Retina (tissue), 1 donor: ENCODE measurements around the gene RGS2.

Experiments
- DNase-seq: peaks from one replicate; pipeline ENCODE4 v3.0.0-alpha.2; 2016

Gene RGS2

DNA sequence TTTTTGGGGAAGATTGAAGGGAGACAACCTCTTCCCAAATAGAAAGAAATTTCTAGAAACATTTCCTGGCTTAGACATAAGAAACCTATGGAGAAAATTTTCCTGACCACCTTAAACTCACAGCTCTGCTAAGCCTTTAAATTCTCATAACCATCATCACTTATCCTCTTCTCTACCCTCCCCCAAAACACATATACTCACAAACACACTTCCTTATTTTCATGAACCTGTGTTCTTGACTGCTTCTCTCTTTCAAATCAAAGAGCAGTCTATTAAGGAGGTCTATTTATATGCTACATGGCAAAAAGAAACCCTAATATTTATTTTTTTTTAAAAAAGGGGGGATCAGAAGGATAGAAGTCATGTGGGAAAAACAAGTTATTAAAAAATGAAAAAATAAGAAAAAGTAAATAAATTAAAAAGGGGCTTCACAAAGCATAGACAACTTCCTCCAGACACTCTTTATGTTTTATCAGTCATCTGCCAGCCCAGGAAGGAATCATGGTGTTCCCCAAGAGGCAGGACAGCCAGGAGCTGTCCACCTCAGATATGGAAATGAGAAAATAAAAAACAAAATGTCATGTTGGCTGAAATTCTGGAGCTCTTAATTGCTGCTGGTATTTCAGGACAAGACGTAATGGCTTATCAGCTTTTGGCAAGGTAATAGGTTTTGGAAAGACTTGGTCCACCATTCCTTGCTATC, 12.8 kb upstream of the RGS2 start:
- no peak for DNase-seq

DNA sequence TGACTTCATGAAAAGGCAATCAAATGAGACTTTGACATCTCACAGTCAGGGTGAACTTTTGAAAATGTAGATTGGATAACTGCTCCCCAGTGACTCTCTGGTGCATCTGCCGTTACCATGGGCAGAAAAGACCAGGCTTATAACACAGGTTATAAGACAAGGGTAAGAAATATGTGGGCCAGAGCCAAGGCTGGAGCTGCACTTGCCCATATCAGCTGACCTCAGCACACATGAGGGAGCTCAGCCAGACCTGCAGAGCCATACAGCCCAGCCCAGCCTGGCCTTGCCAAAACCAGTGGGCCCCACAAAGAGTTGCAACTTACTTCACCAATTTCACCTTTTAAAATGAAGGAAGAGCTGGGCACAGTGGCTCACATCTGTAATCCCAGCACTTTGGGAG, 11.7 kb upstream of the RGS2 start:
- no peak for DNase-seq

DNA sequence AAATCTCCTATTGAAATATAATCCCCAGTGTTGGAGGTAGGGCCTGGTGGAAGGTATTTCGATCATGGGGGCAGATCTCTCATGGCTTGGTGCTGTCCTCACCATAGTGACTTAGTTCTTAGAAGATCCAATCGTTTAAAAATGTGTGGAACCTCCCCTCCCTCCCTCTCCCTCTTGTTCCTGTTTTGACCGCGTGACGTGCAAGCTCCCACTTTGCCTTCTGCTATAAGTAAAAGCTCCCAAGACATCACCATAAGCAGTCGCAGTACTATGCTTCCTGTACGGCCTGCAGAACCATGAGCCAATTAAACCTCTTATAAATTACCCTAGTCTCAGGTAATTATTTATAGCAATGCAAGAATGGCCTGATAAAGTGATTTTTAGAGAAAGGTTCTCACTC, 10.9 kb upstream of the RGS2 start:
- DNase-seq: no peak

DNA sequence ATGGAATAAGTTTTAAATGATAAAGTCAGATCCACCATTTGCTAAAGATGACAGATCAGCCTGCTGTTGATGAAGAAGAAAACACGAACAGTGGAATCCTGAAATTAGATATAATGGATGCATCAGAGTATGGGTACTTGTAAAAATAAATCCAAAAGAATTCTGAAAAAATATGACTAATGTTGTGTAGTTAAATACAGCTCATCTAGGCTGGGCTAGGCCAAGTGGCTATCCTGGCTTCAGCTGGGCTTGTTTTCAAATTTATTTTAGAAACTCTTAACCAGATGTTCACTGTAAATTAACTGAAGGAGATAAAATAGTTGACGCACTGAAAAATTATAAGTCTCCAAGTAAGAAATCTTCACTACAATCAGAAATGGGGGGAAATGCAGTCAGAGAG, 7.4 kb upstream of the RGS2 start:
- DNase-seq: no peak

DNA sequence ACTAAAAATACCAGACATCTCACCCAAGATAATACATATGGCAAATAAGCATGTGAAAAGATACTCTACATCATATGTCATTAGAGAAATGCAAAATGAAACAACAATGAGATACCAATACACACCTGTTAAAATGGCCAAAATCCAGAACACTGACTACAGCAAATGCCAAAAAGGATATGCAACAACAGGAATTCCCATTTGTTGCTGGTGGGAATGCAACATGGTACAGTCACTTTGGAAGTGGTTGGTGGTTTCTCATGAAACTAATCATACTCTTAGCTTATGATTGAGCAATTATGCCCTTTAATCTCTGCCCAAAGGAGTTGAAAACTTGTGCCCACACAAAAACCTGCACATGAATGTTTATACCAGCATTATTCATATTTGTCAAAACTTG, 6.4 kb upstream of the RGS2 start:
- no peak for DNase-seq

DNA sequence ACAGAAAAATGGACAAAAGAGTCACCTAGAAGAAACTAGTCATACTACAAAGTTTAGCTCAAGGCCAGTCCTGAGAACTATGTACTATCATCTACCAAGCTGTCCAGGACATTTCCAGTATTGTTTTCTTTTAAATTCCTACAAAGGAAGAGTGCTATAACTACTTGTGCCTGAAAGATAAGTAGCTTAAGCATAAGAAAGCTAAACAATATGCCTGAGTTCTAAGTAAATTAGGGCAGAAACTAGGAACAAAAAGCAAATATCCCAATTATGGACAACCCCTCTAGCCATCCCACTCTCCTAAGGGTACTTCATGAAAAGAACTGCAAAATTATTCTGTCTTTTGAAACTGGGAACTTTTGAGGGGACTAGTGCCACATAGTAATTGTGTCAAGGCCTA, 5.3 kb upstream of the RGS2 start:
- DNase-seq: no peak

DNA sequence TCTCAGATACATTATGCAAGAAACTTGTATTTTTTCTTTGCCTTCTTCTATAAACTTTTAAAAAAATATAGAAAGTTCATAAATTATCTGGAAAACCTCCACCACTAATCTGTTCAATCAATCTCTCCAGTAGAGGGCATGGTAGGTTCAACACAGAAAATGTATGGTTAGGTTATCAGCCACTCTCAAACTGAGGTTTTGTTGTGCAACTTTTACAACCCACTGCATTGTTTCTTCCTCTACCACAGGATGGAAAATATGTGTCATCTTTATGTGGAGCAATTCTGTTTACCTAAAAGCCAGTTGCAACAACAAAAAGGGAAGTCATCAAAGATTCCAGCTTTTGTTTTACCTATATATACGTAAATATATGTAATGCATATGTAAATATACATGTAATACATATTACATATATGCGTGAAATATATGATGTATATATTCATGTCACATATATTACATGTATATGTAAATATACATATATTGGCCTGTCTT, 3.0 kb upstream of the RGS2 start:
- DNase-seq: no peak

DNA sequence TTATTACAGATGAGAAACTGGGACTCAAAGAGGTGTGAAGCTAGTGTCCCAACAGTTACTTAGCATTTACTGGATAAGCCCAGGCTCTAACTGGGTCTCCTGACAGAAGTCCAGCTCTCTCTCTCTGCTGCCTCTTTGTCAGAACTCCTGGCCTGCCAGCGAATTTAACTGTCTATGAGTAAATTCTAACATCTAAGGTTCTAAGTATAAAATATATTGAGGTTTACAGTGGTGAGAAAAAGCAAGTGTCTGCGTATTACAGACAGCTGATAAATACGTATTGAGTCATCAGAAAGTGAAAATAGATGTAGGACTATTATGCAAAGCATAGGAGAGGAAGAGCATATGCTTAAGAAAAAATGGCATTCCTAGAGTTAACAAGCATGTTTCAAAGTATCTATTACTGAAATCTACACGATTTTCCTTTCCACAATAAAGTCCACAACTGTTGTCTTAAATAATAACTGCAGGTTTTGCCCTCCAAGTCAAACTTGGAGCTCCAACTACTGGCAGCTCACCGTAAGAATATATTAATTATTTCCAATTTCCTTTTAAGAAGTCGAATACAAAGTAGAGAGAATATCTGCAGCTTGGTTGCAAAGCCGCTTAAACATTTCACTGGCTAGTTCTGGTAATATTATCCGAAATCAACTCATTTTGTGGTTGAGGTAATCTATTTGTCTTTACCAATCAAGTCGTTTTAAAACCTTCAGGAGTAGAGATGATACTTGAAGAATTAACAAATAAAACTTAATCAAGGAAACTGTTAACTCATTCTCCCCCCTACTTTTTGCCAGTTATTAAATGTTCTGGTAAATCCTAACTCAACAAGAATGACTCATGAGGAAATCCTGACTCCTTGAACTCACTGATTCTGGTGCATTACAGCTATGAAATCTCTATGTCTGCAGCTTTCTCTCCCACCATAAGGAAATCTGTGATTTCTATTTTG, 1.4 kb upstream of the RGS2 start:
- DNase-seq: no peak

DNA sequence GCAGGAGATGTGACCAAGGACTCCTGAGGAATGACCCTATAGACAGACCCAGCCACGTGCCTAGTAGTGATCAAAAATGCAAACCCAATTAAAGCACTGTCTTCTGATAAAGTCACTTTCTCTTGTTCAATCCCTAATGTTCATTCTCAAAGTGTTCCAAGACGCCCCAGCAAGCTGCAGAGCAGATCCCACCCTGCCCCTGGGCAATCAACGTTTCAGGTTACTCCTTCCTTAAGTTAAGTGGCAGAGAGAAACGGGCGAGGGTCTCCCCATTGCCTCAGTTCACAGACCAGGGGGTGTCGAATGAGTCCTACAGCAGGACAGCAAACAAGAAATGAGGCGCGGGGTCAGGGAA, 699 bp upstream of the RGS2 start:
- no peak for DNase-seq

DNA sequence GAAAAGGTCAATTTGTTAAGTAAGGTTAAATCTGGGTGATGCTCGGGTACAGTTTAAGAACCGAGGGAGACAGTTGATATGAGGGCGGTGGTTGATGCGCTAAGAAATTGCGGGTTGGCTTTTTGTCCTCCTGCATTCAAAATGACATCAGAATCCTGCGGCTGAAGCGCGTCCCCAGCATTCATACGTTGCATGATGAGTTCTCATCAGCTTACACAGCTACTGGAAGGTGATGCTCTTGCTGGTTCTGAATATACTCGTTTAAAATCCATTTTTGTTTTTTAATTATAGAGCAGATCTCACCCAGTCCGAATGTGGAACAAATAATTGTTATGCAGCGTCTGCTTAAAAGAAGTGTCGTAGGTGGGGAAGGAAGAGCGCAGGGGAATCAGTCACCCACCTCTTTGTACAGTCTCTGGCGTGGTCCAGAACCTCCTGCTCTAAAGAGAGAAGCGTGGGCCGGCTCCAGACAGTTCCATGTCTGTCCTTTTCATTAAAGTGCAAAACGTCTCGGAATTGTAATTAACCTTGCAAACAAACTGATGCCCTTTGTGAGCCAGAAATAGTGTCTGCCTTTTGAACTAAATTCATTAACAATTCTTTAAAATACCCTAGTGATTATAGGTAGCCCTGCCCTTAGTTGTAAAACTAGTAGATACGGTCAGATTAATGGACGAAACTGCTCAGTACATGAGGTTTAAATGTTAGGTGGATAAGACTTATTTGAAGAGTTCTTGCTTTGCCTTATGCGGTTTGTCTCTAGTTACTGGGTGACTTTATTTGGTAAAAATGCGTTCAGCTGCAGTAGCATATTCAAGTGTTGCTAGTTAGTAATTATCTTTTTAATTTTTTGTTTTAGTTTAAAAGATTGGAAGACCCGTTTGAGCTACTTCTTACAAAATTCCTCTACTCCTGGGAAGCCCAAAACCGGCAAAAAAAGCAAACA, 741 bp downstream of the RGS2 start:
- no peak for DNase-seq

DNA sequence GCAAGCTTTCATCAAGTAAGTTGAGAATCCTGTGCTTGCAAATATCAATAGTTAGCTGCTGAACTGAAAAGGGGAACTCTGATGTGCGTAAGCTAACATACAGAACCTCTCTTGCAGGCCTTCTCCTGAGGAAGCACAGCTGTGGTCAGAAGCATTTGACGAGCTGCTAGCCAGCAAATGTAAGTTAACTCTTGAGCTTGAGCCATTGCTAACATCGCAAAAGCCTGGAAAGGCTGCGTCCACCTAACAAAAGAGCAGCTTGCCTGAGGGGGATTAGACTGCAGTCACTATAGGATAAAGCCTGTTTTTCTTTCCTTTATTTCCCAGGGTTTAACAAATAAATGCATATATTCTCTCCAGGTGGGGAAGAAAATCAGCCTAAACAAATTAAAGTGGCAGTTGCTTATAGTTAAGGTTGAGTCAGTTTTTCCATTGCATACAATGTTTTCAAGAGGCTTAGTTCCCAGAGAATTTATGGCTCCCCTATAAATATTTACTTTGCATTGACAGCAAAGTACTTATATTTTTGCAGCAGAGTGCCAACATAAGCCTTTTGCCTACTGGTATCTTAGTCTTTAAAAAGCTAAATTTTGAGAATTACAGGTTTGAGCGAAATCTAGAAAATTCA, 1.5 kb downstream of the RGS2 start:
- peak; percentile 40 for DNase-seq

DNA sequence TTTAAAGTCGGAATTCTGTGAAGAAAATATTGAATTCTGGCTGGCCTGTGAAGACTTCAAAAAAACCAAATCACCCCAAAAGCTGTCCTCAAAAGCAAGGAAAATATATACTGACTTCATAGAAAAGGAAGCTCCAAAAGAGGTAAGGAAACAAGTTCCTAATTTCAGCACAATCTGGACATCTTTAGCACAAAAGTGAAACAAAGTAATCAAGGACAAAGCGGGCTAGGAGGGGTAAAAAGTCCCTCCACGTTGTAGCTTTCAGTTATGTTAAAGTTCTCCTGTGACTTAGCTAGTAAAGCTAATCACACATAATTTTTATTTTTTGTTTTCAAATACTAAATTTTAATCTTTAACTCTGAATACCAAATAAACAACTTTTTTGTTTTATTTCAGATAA, 2.2 kb downstream of the RGS2 start:
- no peak for DNase-seq

DNA sequence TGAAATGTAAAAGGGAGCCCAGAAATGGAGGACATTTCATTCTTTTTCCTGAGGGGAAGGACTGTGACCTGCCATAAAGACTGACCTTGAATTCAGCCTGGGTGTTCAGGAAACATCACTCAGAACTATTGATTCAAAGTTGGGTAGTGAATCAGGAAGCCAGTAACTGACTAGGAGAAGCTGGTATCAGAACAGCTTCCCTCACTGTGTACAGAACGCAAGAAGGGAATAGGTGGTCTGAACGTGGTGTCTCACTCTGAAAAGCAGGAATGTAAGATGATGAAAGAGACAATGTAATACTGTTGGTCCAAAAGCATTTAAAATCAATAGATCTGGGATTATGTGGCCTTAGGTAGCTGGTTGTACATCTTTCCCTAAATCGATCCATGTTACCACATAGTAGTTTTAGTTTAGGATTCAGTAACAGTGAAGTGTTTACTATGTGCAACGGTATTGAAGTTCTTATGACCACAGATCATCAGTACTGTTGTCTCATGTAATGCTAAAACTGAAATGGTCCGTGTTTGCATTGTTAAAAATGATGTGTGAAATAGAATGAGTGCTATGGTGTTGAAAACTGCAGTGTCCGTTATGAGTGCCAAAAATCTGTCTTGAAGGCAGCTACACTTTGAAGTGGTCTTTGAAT, 2.9 kb downstream of the RGS2 start:
- no peak for DNase-seq

DNA sequence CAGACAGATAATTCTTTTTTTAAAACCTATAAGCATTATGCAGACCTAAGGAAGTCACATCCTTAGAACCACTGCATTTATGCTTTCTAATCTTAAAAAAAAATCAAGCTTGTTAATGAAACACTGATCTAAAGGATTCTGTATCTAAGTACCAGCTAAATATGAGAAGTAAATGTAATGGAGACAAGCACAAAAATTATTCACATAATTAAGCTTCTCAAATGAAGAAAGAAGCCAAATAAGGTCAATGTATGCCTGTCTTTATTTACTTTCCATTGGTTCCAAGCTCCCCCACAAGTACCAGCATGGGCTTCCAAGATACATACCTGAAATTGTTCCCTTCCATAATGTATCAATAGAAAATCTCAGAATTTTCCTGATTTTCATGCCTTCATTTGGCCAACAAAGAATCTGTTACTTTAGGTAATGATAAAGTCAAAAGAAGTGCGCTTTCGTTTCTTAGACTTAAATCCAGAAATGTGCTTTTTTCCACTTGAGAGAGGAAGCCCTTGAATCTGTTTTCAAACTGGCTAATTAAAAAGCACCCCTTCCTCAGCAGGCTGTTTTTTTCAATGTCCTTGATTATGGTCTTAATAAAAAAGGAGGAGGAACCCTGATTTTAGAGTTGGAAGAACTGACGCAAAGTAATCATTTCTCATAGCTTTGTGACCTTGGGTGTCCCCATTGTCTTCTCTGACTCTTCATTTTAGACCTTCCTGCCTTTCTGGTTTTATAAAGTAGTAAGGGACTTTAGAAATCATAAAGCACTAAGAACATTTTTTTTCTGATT, 3.8 kb downstream of the RGS2 start:
- DNase-seq: no peak

DNA sequence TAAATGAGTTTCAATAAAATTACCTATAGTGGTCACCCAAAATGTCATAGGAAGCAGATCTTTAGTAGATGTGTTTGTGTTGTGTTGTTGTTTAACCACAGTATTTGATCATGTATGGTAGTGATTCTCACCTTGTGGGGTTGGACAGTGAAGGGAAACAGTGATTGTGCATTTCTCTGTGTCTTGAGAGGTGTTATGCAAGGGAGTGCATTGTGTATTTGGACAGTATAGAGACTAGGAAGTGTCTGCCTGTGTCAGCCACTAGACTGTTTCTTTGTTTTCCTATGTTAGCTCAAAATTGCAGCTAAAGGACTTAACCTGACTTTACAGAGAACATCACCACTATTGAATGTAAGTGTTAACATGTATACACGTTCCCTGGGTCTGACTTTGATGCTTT, 6.0 kb downstream of the RGS2 start:
- DNase-seq: no peak

DNA sequence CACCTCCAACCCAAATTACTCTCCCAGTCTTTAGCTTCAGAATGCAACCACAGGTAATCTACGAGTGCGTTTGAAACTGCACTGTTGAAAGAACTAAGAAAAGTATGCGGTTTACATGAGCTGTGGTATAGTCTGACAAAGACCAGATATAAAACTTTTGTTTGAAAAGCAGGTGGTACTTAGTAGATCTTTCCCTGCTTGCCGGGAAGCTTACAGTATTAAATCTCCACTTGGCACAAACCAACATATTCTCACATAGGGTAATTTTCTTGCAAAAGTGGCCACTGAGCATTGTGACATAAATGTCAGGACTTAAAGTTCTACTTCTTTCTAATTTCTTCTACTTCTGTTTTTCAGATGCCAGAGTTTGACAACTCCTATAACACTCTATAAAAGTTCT, 8.4 kb downstream of the RGS2 start:
- DNase-seq: no peak

DNA sequence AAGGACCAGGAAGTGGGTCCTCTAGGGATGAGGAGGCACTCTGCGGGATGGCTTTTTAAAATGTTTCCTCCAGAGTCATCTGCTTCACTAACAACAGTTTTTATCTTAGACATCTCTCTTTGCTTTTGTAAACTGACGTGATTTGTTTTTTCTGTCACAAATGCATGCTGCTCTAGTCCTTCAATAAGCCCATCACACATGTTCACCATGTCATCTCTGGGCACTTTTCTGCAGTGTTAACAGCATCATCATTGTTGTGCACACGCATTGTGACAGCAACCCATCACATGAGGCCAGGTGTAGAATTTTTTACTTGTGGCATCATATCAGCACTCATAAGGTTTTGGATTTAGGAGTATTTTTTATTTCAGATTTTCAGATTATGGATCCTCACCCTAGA, 12.5 kb downstream of the RGS2 start:
- no peak for DNase-seq

DNA sequence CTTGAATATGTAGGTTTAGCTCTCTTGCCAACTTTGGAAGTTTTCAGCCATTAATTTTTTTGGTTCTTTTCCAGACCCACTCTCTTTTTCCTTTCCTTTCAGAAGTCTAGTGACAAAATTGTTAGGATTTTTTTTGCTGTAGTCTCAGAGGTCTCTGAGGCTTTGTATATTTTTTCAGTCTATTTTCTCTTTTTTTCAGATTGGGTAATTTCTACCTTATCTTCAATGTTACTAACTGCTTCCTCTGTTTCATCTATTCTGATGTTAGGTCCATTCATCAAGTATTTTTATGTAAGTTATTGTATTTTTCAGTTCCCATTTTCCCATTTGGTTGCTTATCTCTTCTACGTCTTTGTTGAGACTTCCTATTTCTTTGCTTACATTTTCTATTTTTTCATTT, 15.7 kb downstream of the RGS2 start:
- DNase-seq: no peak

DNA sequence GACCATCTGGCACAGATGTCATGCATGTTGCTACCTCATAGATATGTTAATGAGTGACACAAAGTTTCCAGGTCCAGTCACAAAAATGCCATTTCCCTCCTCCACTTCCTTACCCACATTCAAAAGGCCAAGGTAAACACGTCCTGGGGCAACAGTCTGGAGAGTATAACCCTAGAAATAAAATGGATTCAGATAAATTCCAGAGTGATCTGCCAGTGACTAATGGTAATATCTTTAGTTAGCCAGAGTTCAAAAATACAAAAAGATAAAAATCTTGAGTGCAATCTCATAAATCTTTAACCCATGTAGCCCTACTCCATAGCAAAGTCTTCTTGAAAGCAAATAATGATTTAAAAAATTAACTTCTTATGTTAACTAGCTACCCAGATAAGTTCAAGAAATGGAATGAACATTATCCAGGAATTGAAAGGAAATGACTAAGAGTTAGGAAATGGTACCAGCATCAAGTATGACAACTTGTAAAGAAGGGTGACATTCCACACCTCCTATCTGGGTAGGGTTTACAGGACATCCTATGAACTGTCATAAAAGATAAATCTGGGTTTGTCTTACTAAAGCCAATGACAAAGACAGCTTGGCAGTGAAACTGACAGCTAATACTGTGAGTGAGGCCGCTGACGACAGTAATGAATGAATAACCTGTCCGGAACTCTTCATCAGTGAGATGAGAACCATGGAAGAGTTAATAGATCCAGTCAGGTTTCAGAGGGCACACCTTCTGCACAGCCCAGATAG, 18.1 kb downstream of the RGS2 start:
- DNase-seq: no peak

DNA sequence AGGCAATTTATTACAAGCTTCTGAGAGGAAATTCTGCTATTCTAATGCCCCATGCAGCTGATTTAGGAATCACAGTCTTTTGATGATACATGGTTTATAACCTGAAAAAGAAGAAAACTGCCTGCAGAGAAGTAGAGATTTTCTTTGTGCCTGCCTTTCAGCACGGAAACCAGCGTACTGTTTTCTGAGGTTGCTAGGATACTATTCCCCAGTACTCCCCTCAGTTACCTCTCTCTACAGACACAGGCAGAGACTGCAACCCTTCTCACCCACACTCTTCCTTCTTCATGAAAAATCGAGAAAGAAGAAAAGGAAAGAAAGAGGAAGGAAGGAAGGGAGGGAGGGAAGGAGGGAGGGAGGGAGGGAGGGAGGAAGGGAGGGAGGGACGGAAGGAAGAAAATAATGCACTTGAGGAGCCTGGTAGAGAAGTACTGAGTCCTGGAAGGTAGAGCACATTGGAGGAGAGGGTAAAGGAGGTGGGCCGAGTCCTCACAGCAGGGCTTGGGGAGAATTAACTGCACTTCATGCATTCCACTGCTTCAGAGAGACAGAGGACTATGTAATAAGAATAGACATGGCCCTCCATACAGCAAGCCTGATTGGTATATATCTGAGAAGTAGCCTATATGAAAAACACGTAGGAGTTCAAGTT, 21.9 kb downstream of the RGS2 start:
- DNase-seq: no peak
